Activated B cell treated with CpG ODN at 0.5 μM for 24 hours (primary cell): Measurements from ENCODE around the gene EDIL3. TPM values are rescaled to one million over a fixed set of nuclear protein-coding genes. Genes with fewer than 3 reads are reported as not detected.

Experiments
- ATAC-seq: fragments of 200-7000 bp; cut with Tn5 transposase; one replicate; pipeline ENCODE4 v1.10.0; 2021; ENCODE audit warnings: low read depth, mild to moderate bottlenecking, moderate library complexity
- CTCF ChIA-PET: fragments of 350-600 bp; sonication (Branson Sonifier 250); formaldehyde crosslinking; loops from one replicate; lab custom pipeline; 2021; ENCODE audit warnings: antibody characterized with exemption; lab: Charles Lee
- POLR2A ChIA-PET: fragments of 350-600 bp; sonication (Branson Sonifier 250); formaldehyde crosslinking; loops from one replicate; lab custom pipeline; 2021; ENCODE audit warnings: antibody characterized with exemption; lab: Charles Lee
- DNase-seq: peaks from one replicate; pipeline ENCODE4 v3.0.0; 2022
- H3K27ac Mint-ChIP-seq: one replicate; pipeline ENCODE4 v1.8.0; 2020; ENCODE audit warnings: mixed read lengths
- H3K27me3 Mint-ChIP-seq: one replicate; pipeline ENCODE4 v1.8.0; 2021; ENCODE audit warnings: mixed read lengths
- H3K36me3 Mint-ChIP-seq: one replicate; pipeline ENCODE4 v1.8.0; 2021; ENCODE audit warnings: low read depth, mixed read lengths
- H3K4me1 Mint-ChIP-seq: one replicate; pipeline ENCODE4 v1.8.0; 2021; ENCODE audit warnings: mixed read lengths
- H3K4me3 Mint-ChIP-seq: one replicate; pipeline ENCODE4 v1.8.0; 2020; ENCODE audit warnings: mild to moderate bottlenecking, mixed read lengths
- H3K9me3 Mint-ChIP-seq: one replicate; pipeline ENCODE4 v1.8.0; 2020; ENCODE audit warnings: mixed read lengths
- CTCF ChIP-seq: fragments of 200-600 bp; IDR thresholded peaks from one replicate; pipeline ENCODE4 v1.8.0; 2022; ENCODE audit warnings: antibody characterized with exemption, mild to moderate bottlenecking
- intact Hi-C: fragments of 100-400 bp; cut with micrococcal nuclease; formaldehyde crosslinking; loops from one replicate; pipeline ENCODE4 v1.15.1; 2024
- total RNA-seq: library from RNA; stranded (reverse); gene quantifications from 2 replicates; pipeline ENCODE4 v1.2.3, GENCODE V29; 2022

EDIL3 gene
- total RNA-seq, 1 donor from 2014 or later, result not detected

DNA sequence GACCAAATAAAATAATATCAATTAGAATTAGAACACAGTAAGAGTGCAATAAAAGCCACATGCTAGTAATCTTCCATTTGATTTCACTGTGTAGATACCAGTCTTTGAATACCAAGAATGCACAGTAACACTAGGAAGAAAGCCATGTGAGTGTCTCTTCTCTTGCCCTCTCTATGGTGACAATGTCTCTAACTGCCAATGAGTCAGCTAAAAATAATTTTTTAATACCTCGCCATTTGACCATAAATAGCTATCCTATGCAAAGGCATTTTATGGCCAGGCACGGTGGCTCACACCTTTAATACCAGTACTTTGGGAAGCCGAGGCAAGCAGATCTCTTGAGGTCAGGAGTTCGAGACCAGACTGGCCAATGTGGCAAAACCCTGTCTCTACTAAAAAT, 30.6 kb downstream of the EDIL3 start:
- no peak for DNase-seq
- no peaks in the 10 kb centered on the region for H3K27me3 Mint-ChIP-seq
- H3K27ac Mint-ChIP-seq, result no peak overlapping the region
- H3K36me3 Mint-ChIP-seq, result no peaks in the 10 kb centered on the region
- intact Hi-C loops, result no loop called here
- POLR2A ChIA-PET, result no interaction called here
- peaks cover 3% of the 10 kb centered on the region for H3K9me3 Mint-ChIP-seq
- no peak overlapping the region for H3K4me3 Mint-ChIP-seq
- CTCF ChIA-PET, result no interaction called here
- no peaks in the 10 kb centered on the region for H3K4me1 Mint-ChIP-seq
- no peak for ATAC-seq
- TF ChIP-seq CTCF, result no peak

DNA sequence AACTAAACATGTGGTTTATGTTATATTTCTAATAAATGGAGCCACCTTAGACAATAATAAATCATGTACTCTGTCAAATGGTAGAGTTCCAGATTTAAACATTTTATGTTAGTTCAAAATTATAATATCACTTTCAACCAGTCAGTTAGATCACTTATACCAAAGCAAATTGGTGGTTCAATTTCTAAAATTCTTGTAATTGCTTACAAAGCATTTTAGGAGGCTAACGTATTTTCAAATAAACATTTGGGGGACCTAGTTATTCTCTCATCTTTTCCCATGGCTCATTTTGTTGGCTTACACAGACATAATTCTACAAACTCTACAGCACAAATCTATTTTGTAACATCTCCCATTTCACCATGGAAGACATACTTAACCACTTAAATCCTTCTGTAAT, 39.9 kb downstream of the EDIL3 start:
- ChIA-PET POLR2A (no interaction called here), CTCF (no interaction called here)
- Mint-ChIP-seq H3K27ac (no peak overlapping the region), H3K9me3 (no peaks in the 10 kb centered on the region), H3K27me3 (no peaks in the 10 kb centered on the region), H3K36me3 (no peaks in the 10 kb centered on the region), H3K4me3 (no peak overlapping the region), H3K4me1 (no peaks in the 10 kb centered on the region)
- intact Hi-C loops, result no loop called here
- DNase-seq (no peak), ATAC-seq (no peak)
- TF ChIP-seq CTCF, result no peak

DNA sequence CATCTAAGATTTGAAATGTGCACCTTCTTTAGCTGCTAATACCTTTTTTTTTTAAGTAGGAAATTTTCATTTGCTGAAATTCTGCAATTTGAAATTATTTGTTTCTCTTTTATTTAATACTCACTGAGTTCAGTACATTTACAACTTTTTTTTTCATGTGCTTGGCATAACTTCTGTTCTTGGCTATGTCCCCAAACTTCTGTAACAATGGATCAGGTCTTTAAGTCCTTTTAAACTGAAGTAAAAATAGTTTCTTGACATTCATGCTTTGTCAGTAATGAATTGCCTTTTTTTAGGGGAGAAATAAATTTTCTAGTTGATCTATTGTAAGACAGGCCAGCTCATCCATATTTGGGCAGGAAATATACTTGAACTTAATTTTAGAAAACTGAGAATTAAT, 41.5 kb downstream of the EDIL3 start:
- ATAC-seq, result no peak
- Mint-ChIP-seq H3K9me3 (no peaks in the 10 kb centered on the region), H3K36me3 (no peaks in the 10 kb centered on the region), H3K4me3 (no peak overlapping the region), H3K27ac (no peak overlapping the region), H3K4me1 (no peaks in the 10 kb centered on the region), H3K27me3 (no peaks in the 10 kb centered on the region)
- ChIA-PET POLR2A (no interaction called here), CTCF (no interaction called here)
- DNase-seq, result no peak
- intact Hi-C loops, result no loop called here
- TF ChIP-seq CTCF, result no peak

DNA sequence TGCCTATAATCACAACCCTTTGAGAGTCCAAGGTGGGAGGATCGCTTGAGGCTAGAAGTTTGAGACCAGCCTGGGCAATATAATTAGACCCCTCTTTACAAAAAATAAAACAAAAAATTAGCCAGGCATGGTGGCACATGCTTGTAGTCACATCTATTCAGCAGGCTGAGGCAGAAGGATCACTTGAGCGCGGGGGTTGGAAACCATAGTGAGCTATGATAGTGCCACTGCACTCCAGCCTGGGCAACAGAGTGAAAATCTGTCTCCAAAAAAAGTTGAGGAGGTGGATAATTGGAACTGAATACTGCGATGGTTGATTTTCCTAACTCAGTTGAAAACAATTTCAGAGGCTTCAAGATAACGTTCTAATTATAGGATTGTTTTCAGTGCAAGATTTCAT, 52.6 kb downstream of the EDIL3 start:
- Mint-ChIP-seq H3K4me1 (no peaks in the 10 kb centered on the region), H3K27ac (no peak overlapping the region), H3K36me3 (no peaks in the 10 kb centered on the region), H3K4me3 (no peak overlapping the region), H3K27me3 (no peaks in the 10 kb centered on the region), H3K9me3 (peaks cover 3% of the 10 kb centered on the region)
- ATAC-seq (no peak), DNase-seq (no peak)
- CTCF ChIA-PET, result no interaction called here
- intact Hi-C loops, result no loop called here
- no peak for TF ChIP-seq CTCF
- POLR2A ChIA-PET, result no interaction called here

- Mint-ChIP-seq H3K4me3 (no peak overlapping the region), H3K4me1 (no peaks in the 10 kb centered on the region), H3K9me3 (peaks cover 5% of the 10 kb centered on the region), H3K36me3 (no peaks in the 10 kb centered on the region), H3K27ac (no peak overlapping the region), H3K27me3 (no peaks in the 10 kb centered on the region)
- no peak for TF ChIP-seq CTCF
- ATAC-seq (no peak), DNase-seq (no peak)
- intact Hi-C loops, result no loop called here
- CTCF ChIA-PET, result no interaction called here
- POLR2A ChIA-PET, result no interaction called here
Observed at GRCh38 chr5:84327591-84327990, 57.1 kb downstream of the EDIL3 start.
